AG04450 (cell line): ENCODE data around the gene GPANK1. TPM values are rescaled to one million over a fixed set of nuclear protein-coding genes. Genes with fewer than 3 reads are reported as not detected.

Experiments
- CTCF ChIA-PET: fragments of 300-600, 350-600 bp; formaldehyde crosslinking; extraction: SDS; loops from one replicate; lab custom pipeline; 2022; ENCODE audit warnings: antibody characterized with exemption, inconsistent platforms; lab: Charles Lee
- POLR2A ChIA-PET: fragments of 350-600 bp; formaldehyde crosslinking; extraction: SDS; loops from one replicate; lab custom pipeline; 2021; ENCODE audit warnings: antibody characterized with exemption, inconsistent platforms; lab: Yijun Ruan, JAX
- DNase-seq: peaks from one replicate; pipeline ENCODE4 v3.0.0-alpha.2; 2011; ENCODE audit warnings: low read depth, low spot score
- H3K27ac ChIP-seq: one replicate; pipeline ENCODE4 v1.5.1; 2012; ENCODE audit warnings: low read depth, low read length, control low read depth
- H3K27me3 ChIP-seq: one replicate; pipeline ENCODE4 v1.6.0; 2012; ENCODE audit warnings: low read length; ENCODE audit not compliant: control insufficient read depth, insufficient read depth
- H3K4me3 ChIP-seq: 2 replicates; pipeline ENCODE4 v1.5.1; 2011; ENCODE audit warnings: mild to moderate bottlenecking, low read depth, low read length, control low read depth
- H3K9me3 ChIP-seq: 2 replicates; pipeline ENCODE4 v1.5.1; 2012; ENCODE audit warnings: low read length; ENCODE audit not compliant: control insufficient read depth, insufficient read depth
- polyA plus RNA-seq: library from polyadenylated mRNA; depleted of rRNA; stranded (reverse); fragments of >200 nt; gene quantifications from 2 replicates; pipeline ENCODE4 v1.2.3, GENCODE V29; 2011
- TF ChIP-seq, protein P1 (sequence below): IDR thresholded peaks from 2 replicates; pipeline ENCODE4 v1.5.1; 2011; ENCODE audit warnings: low read depth, low read length, control low read depth, inconsistent platforms

GPANK1 gene
- polyA plus RNA-seq, 1 experiment = 13.5 TPM

DNA sequence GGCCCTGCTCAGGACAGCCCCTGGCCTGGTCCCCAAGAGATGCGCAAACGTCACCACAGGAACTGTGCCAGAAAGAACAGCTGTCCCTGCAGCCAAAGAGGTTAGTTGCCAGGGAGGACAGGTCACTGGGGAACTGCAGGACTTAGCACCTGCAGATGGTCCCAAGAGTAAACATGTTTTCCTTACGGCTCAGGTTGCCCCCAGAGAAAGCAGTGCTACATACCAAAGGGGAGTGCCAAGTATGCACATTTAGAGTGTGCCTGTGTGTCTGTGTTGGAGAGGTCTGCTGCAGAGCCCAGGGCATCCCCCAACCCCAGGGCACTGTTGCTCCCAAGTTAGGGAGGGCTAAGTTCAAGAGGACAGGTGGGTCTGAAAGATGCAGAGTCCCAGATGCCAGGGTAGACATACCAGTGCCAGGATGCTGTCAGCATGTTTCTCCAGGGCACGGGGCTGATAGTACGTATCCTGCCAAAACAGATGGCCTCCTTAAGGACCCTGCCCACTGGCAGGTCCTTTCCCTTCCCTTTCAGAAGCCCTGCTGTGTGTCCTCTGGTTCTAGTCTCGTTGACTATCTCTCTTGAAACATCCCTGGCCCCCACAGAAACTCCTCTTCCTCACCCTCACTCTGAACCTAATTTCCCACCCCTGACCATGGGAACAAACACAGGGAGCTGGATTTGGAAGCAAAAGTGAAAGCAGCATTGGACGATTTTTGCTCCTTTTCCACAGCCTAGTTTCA lies 37.0 kb upstream of the GPANK1 start:
- Histone ChIP-seq H3K4me3 (peak overlapping the region; percentile 98), H3K27ac (no peak overlapping the region), H3K9me3 (no peaks in the 10 kb centered on the region), H3K27me3 (no peaks in the 10 kb centered on the region)
- POLR2A ChIA-PET = interaction anchor here (0.7 to 2.7 kb wide), 3 partner anchors 41 to 126 kb away, joined by 3 to 9 read pairs (median 9); partner anchors contain the start of genes C6orf47, HSPA1B and LSM2
- CTCF ChIA-PET = no interaction called here
- TF ChIP-seq, protein P1, sequence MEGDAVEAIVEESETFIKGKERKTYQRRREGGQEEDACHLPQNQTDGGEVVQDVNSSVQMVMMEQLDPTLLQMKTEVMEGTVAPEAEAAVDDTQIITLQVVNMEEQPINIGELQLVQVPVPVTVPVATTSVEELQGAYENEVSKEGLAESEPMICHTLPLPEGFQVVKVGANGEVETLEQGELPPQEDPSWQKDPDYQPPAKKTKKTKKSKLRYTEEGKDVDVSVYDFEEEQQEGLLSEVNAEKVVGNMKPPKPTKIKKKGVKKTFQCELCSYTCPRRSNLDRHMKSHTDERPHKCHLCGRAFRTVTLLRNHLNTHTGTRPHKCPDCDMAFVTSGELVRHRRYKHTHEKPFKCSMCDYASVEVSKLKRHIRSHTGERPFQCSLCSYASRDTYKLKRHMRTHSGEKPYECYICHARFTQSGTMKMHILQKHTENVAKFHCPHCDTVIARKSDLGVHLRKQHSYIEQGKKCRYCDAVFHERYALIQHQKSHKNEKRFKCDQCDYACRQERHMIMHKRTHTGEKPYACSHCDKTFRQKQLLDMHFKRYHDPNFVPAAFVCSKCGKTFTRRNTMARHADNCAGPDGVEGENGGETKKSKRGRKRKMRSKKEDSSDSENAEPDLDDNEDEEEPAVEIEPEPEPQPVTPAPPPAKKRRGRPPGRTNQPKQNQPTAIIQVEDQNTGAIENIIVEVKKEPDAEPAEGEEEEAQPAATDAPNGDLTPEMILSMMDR = no peak
- DNase-seq = no peak

DNA sequence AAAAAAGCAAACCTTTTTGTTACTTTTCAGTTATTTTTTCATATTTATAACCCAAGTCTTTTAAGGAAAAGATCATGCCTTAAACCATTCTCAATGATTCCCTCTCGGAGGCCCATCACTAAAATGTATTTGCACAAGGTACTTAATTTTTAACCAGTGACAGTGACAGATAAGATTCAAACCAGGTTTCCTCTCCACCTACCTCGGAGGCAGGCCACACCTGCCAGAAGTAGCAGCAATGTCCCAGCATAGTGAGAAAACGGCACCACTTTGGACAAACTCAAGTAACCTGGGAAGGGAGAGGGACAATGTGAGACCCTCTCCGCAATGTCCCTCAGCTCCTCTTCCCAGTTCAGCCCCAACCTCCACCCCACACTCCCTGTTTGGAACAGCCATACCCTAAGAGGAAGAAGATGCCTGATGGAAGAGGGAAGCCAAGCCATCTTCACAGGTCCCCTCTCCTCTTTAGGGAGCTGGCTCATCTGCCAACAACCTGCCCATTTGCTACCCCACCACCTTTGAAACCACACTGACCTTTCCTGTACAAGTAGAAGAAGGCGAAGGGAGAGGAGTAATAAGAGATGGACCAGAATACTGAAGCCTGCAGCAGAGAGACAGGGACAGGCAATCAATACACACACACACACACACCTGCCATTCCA lies 36.1 kb upstream of the GPANK1 start:
- Histone ChIP-seq H3K4me3 (no peak overlapping the region), H3K27ac (no peak overlapping the region), H3K27me3 (no peaks in the 10 kb centered on the region), H3K9me3 (no peaks in the 10 kb centered on the region)
- TF ChIP-seq, protein P1 = no peak
- DNase-seq = no peak
- ChIA-PET POLR2A (no interaction called here), CTCF (interaction anchor here (1.0 to 1.5 kb wide), 3 partner anchors 10 to 38 kb away, joined by 3 to 4 read pairs (median 3); partner anchors contain the start of gene LY6G5C)

DNA sequence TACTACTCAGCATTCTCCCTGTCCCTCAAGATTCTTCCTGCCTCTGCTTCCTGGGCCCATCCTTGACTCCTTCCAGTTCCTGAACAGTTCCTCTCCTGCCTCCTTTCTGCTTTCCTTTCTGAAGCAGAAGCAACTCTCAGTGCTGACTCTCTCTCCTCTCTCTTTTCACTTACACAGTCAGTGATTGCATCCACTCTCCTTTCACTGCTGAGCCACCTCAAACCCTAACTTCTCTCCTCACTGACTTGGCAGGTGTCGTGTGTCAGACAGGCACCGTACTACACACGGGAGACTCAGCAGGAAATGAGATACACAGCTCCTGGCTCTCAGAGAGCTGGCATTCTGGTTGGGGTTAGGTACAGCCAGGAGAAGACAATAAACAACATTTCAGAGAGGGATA lies 32.8 kb upstream of the GPANK1 start:
- TF ChIP-seq, protein P1 = no peak
- H3K27me3 ChIP-seq = no peaks in the 10 kb centered on the region
- H3K27ac ChIP-seq = no peak overlapping the region
- DNase-seq = no peak
- CTCF ChIA-PET = interaction anchor here (0.7 to 1.4 kb wide), 2 partner anchors 109 to 132 kb away, joined by 4 read pairs; partner anchors contain the start of gene LSM2
- no peak overlapping the region for H3K4me3 ChIP-seq
- POLR2A ChIA-PET = no interaction called here
- H3K9me3 ChIP-seq = no peaks in the 10 kb centered on the region

DNA sequence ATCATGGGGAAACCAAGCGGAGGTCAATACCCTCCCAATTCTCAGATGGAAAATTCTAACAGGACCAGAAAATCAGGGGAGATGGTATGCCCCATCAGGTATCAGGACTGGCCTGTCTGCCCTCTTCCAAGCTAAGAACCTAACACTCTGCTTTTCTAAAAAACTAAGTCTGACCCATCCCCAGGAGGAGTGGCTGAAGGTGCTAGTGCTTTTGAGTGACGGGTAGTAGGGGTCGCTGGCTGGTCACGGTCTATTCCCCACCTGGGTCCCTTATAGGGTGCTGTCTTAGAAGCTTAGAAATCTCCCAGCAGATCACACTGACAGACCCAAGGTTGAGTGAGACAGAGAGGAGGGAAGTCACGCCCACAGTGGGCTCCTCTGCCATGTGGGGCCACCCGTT lies 28.7 kb upstream of the GPANK1 start:
- TF ChIP-seq, protein P1 = no peak
- CTCF ChIA-PET = no interaction called here
- POLR2A ChIA-PET = no interaction called here

DNA sequence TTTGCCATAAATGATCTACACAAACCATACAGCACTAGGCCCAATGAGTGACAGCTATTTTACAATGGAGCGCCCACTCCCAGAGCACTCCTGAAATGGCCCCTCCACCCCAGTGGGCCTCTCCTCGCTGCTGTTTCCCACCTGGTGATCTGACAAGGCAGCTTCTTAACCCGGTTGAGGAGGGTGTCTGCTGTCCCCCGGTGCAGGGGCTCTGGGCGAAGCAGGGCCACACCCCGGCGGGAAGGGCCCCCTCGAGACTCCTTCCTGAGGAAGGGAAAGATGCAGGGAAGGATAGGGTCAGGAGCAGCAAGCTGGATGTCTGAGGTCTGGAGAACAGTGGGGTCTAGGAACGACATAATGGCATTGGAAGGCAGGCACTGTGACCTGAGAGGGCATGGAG lies 28.1 kb upstream of the GPANK1 start:
- Histone ChIP-seq H3K4me3 (no peak overlapping the region), H3K9me3 (no peaks in the 10 kb centered on the region), H3K27me3 (no peaks in the 10 kb centered on the region), H3K27ac (no peak overlapping the region)
- ChIA-PET CTCF (no interaction called here), POLR2A (no interaction called here)
- TF ChIP-seq, protein P1 = no peak
- DNase-seq = no peak

More for the DNA sequence above, 28.7 kb upstream of the GPANK1 start:
- no peak overlapping the region for H3K27ac ChIP-seq
- no peaks in the 10 kb centered on the region for H3K9me3 ChIP-seq
- DNase-seq = no peak
- H3K4me3 ChIP-seq = no peak overlapping the region
- no peaks in the 10 kb centered on the region for H3K27me3 ChIP-seq
